GM12864 (cell line): Measurements from ENCODE around the gene SURF1.
"Not testable (repeated sequence)": the region's sequence is repeated elsewhere in the genome, so short reads cannot be mapped to it uniquely, and the experiment has no call there.

Experiments
- DNase-seq: peaks from one replicate; pipeline ENCODE4 v3.0.0-alpha.2; 2011; ENCODE audit warnings: low read depth
- H3K4me3 ChIP-seq: 2 replicates; pipeline ENCODE4 v1.5.1; 2011; ENCODE audit warnings: mild to moderate bottlenecking, low read depth, low read length, control low read depth
- CTCF ChIP-seq: IDR thresholded peaks from 2 replicates; pipeline ENCODE4 v1.5.1; 2011; ENCODE audit warnings: low read depth, mild to moderate bottlenecking, moderate library complexity, low read length, control low read depth, inconsistent platforms; ENCODE audit errors: missing control alignments

Gene SURF1

GRCh38 chr9:133321411-133321935 is 34.8 kb downstream of the SURF1 start:
- no peak overlapping the region for H3K4me3 ChIP-seq
- no peak for DNase-seq

GRCh38 chr9:133320421-133320881 is 35.8 kb downstream of the SURF1 start:
- TF ChIP-seq CTCF, result no peak
- H3K4me3 ChIP-seq, result no peak overlapping the region
- DNase-seq, result no peak

More at GRCh38 chr9:133321411-133321935, 34.8 kb downstream of the SURF1 start:
- TF ChIP-seq CTCF, result no peak

- H3K4me3 ChIP-seq, DNase-seq: not testable (repeated sequence)
Observed at GRCh38 chr9:133317551-133317950, 38.7 kb downstream of the SURF1 start.

GRCh38 chr9:133315997-133316396 is 40.3 kb downstream of the SURF1 start:
- H3K4me3 ChIP-seq, result no peak overlapping the region
- DNase-seq, result no peak
- TF ChIP-seq CTCF, result no peak

GRCh38 chr9:133309608-133310007 is 46.7 kb downstream of the SURF1 start:
- no peak for TF ChIP-seq CTCF
- DNase-seq, result no peak
- H3K4me3 ChIP-seq, result no peak overlapping the region

- TF ChIP-seq CTCF, result no peak
- DNase-seq, result no peak
Observed at GRCh38 chr9:133307301-133307700, 49.0 kb downstream of the SURF1 start.

GRCh38 chr9:133306242-133307204 is 49.8 kb downstream of the SURF1 start:
- no peak for DNase-seq
- no peak for TF ChIP-seq CTCF
- no peak overlapping the region for H3K4me3 ChIP-seq

More at GRCh38 chr9:133307301-133307700, 49.0 kb downstream of the SURF1 start:
- no peak overlapping the region for H3K4me3 ChIP-seq
